Mesothelial cell of epicardium (in vitro differentiated cells): Measurements from ENCODE around the gene AQR. TPM values are rescaled to one million over a fixed set of nuclear protein-coding genes. Genes with fewer than 3 reads are reported as not detected.
"Not testable (repeated sequence)": the region's sequence is repeated elsewhere in the genome, so short reads cannot be mapped to it uniquely, and the experiment has no call there.

ENCODE experiments used
- DNase-seq, 2 experiments: peaks; one replicate each; pipeline ENCODE4 v3.0.0; 2021; ENCODE audit warnings: low spot score in 2 of 2; ENCODE audit not compliant: unreplicated experiment in 2 of 2
- H3K27ac Mint-ChIP-seq: 2 replicates; pipeline ENCODE4 v1.8.0; 2021; ENCODE audit warnings: mixed read lengths
- H3K27me3 Mint-ChIP-seq: 2 replicates; pipeline ENCODE4 v1.8.0; 2021; ENCODE audit warnings: low read depth, mixed read lengths
- H3K36me3 Mint-ChIP-seq: 2 replicates; pipeline ENCODE4 v1.8.0; 2021; ENCODE audit warnings: mixed read lengths
- H3K4me1 Mint-ChIP-seq: 2 replicates; pipeline ENCODE4 v1.8.0; 2021; ENCODE audit warnings: mixed read lengths
- H3K4me3 Mint-ChIP-seq: 2 replicates; pipeline ENCODE4 v1.8.0; 2021; ENCODE audit warnings: mild to moderate bottlenecking, moderate library complexity, mixed read lengths
- H3K9me3 Mint-ChIP-seq: 2 replicates; pipeline ENCODE4 v1.8.0; 2021; ENCODE audit warnings: mixed read lengths
- CTCF ChIP-seq: fragments of 200-600 bp; sonication (generic); IDR thresholded peaks from one replicate; pipeline ENCODE4 v1.5.0; 2021; ENCODE audit warnings: antibody characterized with exemption; ENCODE audit not compliant: unreplicated experiment
- total RNA-seq: library from RNA; stranded (reverse); gene quantifications from 3 replicates; pipeline ENCODE4 v1.2.1, GENCODE V29; 2021

AQR gene
- total RNA-seq, 1 donor from 2014 or later = 46.2 TPM

DNA sequence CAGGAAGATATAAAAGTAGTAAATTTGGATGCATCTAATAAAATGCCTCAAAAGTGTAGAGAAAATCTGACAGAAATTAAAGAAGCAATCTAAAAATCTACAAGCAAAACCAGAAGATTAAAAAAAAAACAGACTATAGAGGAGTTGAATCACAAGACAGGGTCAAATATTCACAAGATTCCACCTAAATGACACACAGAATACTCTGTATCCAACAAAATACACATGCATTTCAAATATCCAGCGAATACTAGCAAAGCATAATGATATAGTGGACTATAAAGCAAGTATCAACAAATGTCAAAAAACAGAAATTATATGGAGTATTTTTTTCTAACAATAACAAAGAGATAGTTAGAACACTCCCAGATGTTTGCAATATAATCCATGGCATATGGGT is 153.7 kb downstream of the AQR start:
- H3K9me3 Mint-ChIP-seq = peaks cover 8% of the 10 kb centered on the region
- no peaks in the 10 kb centered on the region for H3K27me3 Mint-ChIP-seq
- no peak for DNase-seq
- H3K27ac Mint-ChIP-seq = no peak overlapping the region
- peaks cover 10% of the 10 kb centered on the region for H3K4me1 Mint-ChIP-seq
- TF ChIP-seq CTCF = no peak
- H3K4me3 Mint-ChIP-seq = no peak overlapping the region
- H3K36me3 Mint-ChIP-seq = no peaks in the 10 kb centered on the region

GRCh38 chr15:34813446-34814190 is 155.9 kb downstream of the AQR start:
- Mint-ChIP-seq H3K9me3 (peaks cover 15% of the 10 kb centered on the region), H3K27ac (no peak overlapping the region), H3K27me3 (no peaks in the 10 kb centered on the region), H3K4me1 (peaks cover 10% of the 10 kb centered on the region), H3K36me3 (no peaks in the 10 kb centered on the region), H3K4me3 (no peak overlapping the region)
- no peak for DNase-seq
- TF ChIP-seq CTCF = no peak

- DNase-seq, H3K4me3 Mint-ChIP-seq, H3K27me3 Mint-ChIP-seq, H3K27ac Mint-ChIP-seq, H3K36me3 Mint-ChIP-seq: not testable (repeated sequence)
- Mint-ChIP-seq H3K4me1 (peaks cover 10% of the 10 kb centered on the region), H3K9me3 (peaks cover 19% of the 10 kb centered on the region)
These were observed 156.6 kb downstream of the AQR start for GRCh38 chr15:34812868-34813365.

- no peak for DNase-seq
These were observed 157.2 kb downstream of the AQR start for GRCh38 chr15:34812369-34812768.

DNA sequence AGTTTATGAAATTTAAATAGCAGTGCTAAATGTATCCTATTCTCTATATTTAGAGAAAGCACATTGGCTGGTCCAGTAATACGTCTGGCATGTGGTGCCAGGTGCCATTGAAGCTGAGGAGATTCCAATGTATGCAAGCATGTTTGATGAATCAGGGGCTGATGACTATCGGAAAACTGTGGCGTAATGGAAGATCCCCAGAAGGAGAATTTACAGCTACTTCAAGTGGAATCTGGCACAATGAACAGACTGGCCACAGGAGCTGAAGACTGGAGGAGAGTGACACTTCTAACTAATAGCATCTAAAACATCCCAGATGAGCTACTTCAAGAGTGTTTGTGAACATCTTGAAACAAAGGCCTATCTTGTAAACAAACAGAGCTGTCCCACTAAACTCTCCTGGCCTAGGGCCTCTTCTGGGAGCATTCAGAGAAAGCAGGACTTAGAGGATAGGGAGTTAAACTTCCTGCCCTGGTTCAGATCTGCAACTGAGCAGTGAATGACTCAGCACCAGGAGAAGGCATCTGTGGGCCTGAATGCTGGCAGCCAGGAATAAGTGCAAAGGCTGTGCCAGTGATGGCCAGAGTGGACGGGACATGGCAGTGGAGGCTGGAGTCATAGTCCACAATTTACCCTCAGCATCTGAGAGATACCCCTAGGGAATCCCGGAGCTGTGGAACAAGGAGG is 159.0 kb downstream of the AQR start:
- H3K27me3 Mint-ChIP-seq = no peaks in the 10 kb centered on the region
- no peak for TF ChIP-seq CTCF
- no peak overlapping the region for H3K27ac Mint-ChIP-seq
- no peaks in the 10 kb centered on the region for H3K36me3 Mint-ChIP-seq
- H3K4me1 Mint-ChIP-seq = peaks cover 10% of the 10 kb centered on the region
- no peak overlapping the region for H3K4me3 Mint-ChIP-seq
- peaks cover 28% of the 10 kb centered on the region for H3K9me3 Mint-ChIP-seq
- no peak for DNase-seq

More at GRCh38 chr15:34812369-34812768, 157.2 kb downstream of the AQR start:
- Mint-ChIP-seq H3K9me3 (peaks cover 19% of the 10 kb centered on the region), H3K27ac (no peak overlapping the region), H3K4me1 (peaks cover 10% of the 10 kb centered on the region), H3K27me3 (no peaks in the 10 kb centered on the region), H3K36me3 (no peaks in the 10 kb centered on the region), H3K4me3 (no peak overlapping the region)
- TF ChIP-seq CTCF = no peak

DNA sequence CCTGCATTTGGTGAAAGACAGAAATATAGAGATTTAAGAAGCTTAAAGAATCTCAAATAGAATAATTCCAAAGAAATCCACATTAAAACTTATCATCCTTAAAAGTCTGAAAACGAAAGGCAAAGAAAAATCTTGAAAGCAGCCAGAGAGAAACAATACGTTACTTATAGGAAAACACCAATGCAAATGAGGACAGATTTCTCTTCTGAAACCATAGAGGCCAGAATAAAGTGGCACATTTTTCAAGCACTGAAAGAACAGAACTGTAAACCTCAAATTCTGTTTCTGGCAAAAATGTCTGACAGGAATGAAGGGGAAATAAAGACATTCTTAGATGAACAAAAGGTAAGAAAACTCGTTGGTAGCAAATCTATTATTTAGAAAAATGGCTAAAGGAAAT is 160.4 kb downstream of the AQR start:
- H3K27ac Mint-ChIP-seq = no peak overlapping the region
- no peaks in the 10 kb centered on the region for H3K27me3 Mint-ChIP-seq
- no peak overlapping the region for H3K4me3 Mint-ChIP-seq
- TF ChIP-seq CTCF = no peak
- no peaks in the 10 kb centered on the region for H3K36me3 Mint-ChIP-seq
- peaks cover 20% of the 10 kb centered on the region for H3K9me3 Mint-ChIP-seq
- peaks cover 10% of the 10 kb centered on the region for H3K4me1 Mint-ChIP-seq
- no peak for DNase-seq
